ENCODE measurements around the gene RAB2B. TPM values are rescaled to one million over a fixed set of nuclear protein-coding genes. Genes with fewer than 3 reads are reported as not detected.

Gene RAB2B
- total and polyA plus RNA-seq, 12 donors = 14.0 to 50.6 (median 30.0) TPM

DNA sequence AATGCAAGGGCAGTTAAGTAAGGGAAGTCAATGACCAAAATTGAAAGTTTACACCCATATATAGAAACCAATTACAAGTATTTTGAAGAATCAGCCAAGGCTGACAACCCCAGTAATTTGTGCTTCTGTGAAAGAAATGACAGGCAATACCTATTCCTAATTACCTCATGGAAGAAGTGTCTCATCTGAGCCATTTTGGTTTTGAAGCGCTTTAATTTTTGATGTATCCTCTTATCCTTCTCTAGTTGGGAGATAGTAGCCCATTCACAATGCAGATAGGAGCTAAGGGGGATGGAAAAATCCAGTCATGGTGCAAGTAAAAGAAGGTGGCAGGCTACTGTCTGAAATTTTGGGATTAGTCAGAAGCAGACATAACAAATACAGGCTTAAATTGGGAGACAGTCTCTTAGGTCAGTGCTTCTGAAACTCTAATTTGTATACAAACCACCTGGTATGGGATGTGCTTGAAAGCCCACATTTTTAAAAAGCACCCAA is 62.6 kb downstream of the RAB2B start:
- Histone ChIP-seq H3K27me3 (no peaks in the 10 kb centered on the region), H3K4me1 (replicated peaks in 1 of 2) (no peaks in the 10 kb centered on the region), H3K27ac (no peak overlapping the region), H3K4me3 (no peak overlapping the region), H3K9me3 (replicated peaks in 1 of 3) (no peaks in the 10 kb centered on the region), H3K36me3 (replicated peaks in 1 of 2) (peaks cover 0 to 87% of the 10 kb centered on the region in 2 donors)
- no peak for DNase-seq
- TF ChIP-seq, protein P1, sequence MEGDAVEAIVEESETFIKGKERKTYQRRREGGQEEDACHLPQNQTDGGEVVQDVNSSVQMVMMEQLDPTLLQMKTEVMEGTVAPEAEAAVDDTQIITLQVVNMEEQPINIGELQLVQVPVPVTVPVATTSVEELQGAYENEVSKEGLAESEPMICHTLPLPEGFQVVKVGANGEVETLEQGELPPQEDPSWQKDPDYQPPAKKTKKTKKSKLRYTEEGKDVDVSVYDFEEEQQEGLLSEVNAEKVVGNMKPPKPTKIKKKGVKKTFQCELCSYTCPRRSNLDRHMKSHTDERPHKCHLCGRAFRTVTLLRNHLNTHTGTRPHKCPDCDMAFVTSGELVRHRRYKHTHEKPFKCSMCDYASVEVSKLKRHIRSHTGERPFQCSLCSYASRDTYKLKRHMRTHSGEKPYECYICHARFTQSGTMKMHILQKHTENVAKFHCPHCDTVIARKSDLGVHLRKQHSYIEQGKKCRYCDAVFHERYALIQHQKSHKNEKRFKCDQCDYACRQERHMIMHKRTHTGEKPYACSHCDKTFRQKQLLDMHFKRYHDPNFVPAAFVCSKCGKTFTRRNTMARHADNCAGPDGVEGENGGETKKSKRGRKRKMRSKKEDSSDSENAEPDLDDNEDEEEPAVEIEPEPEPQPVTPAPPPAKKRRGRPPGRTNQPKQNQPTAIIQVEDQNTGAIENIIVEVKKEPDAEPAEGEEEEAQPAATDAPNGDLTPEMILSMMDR (IDR thresholded peaks at IDR 0.05) = no peak
- no peak for TF ChIP-seq POLR2A (IDR thresholded peaks at IDR 0.05)
- WGBS, 4 donors = 94 to 100% (median 98%) methylated on average over 1 of the region's 1 CpG
- intact Hi-C loops (cut with DNase I) = no loop called here

Small RNAs within 50 kb of the gene (small RNA-seq; reads per million reads assigned to genes)
- 0 reads per million in 2 donors for gene RN7SL650P

Other genes with a start within 250 kb of the RAB2B start
- gene HNRNPC, start 207.5 kb downstream of the RAB2B start, total RNA-seq = 100 to 1,000 TPM; 399 to 616 (median 506) TPM
- 100 to 1,000 TPM; 832 to 905 (median 866) TPM for gene HNRNPC, start 207.5 kb downstream of the RAB2B start, polyA plus RNA-seq
- gene RPGRIP1, start 196.9 kb downstream of the RAB2B start, total RNA-seq = 1 to 10 TPM in 4 of 9 donors, under 1 TPM in 3, not detected in 2; 0.11 to 1.6 (median 1.1) TPM
- gene RPGRIP1, start 196.9 kb downstream of the RAB2B start, polyA plus RNA-seq = under 1 TPM in 2 of 3 donors, not detected in 1; 0.10 to 0.24 TPM
- 10 to 100 TPM; 39.2 to 76.4 (median 48.5) TPM for gene SUPT16H, start 92.9 kb downstream of the RAB2B start, total RNA-seq
- gene SUPT16H, start 92.9 kb downstream of the RAB2B start, polyA plus RNA-seq = 10 to 100 TPM; 45.8 to 69.8 (median 50.4) TPM
- 10 to 100 TPM; 48.6 to 71.8 (median 59.6) TPM for gene CHD8, start 20.8 kb downstream of the RAB2B start, total RNA-seq
- gene CHD8, start 20.8 kb downstream of the RAB2B start, polyA plus RNA-seq = 10 to 100 TPM; 43.0 to 53.1 (median 51.6) TPM
- 10 to 100 TPM; 31.5 to 91.5 (median 49.9) TPM for gene TOX4, start 236 bp upstream of the RAB2B start, total RNA-seq
- 10 to 100 TPM; 15.5 to 74.8 (median 21.6) TPM for gene TOX4, start 236 bp upstream of the RAB2B start, polyA plus RNA-seq
- gene METTL3, start 34.4 kb upstream of the RAB2B start, total RNA-seq = 10 to 100 TPM; 30.2 to 81.6 (median 45.6) TPM
- 10 to 100 TPM; 34.4 to 75.5 (median 55.5) TPM for gene METTL3, start 34.4 kb upstream of the RAB2B start, polyA plus RNA-seq
- gene SALL2, start 49.4 kb upstream of the RAB2B start, total RNA-seq = 10 to 100 TPM in 4 of 9 donors, 1 to 10 TPM in 5; 5.3 to 20.6 (median 9.4) TPM
- 1 to 10 TPM; 3.2 to 6.9 (median 6.4) TPM for gene SALL2, start 49.4 kb upstream of the RAB2B start, polyA plus RNA-seq
- gene OR10G3, start 103.1 kb upstream of the RAB2B start, total RNA-seq = not detected
- gene OR10G3, start 103.1 kb upstream of the RAB2B start, polyA plus RNA-seq = not detected
- not detected for gene OR10G2, start 158.0 kb upstream of the RAB2B start, total RNA-seq
- not detected for gene OR10G2, start 158.0 kb upstream of the RAB2B start, polyA plus RNA-seq
- not detected for gene OR4E2, start 176.9 kb upstream of the RAB2B start, total RNA-seq
- not detected for gene OR4E2, start 176.9 kb upstream of the RAB2B start, polyA plus RNA-seq
- gene OR4E1, start 196.9 kb upstream of the RAB2B start, total RNA-seq = not detected
- gene OR4E1, start 196.9 kb upstream of the RAB2B start, polyA plus RNA-seq = not detected